C4-2B (cell line): ENCODE measurements around the gene PATJ.

Experiments
- ZFX ChIP-seq: fragments of 450-650 bp; IDR thresholded peaks from 2 replicates; pipeline ENCODE4 v1.6.1; 2017
- TF ChIP-seq, protein P1 (sequence below): fragments of 450-650 bp; conservative IDR thresholded peaks from 2 replicates; pipeline ENCODE4 v1.5.1; 2017; ENCODE audit warnings: mild to moderate bottlenecking

DNA sequence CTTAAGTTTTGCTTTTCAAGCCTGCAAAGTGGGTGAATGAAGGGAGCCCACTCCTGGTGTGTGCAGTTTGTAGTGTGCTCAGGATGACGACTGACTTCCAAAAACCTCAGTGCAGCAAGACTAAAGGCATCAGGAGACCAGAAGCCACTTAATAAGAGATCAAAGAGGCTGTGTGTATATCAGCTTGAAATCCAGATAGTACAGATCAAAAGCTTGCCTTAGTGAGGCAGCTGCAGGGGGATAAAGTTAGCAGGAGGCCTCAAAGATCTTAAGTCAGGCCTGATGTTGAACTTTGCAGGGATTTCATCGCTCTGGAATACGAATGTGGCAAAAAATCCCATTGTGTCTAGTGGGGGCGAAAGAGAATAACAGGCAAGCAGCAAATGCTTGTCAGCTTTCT, 99.8 kb downstream of the PATJ start:
- TF ChIP-seq, protein P1, sequence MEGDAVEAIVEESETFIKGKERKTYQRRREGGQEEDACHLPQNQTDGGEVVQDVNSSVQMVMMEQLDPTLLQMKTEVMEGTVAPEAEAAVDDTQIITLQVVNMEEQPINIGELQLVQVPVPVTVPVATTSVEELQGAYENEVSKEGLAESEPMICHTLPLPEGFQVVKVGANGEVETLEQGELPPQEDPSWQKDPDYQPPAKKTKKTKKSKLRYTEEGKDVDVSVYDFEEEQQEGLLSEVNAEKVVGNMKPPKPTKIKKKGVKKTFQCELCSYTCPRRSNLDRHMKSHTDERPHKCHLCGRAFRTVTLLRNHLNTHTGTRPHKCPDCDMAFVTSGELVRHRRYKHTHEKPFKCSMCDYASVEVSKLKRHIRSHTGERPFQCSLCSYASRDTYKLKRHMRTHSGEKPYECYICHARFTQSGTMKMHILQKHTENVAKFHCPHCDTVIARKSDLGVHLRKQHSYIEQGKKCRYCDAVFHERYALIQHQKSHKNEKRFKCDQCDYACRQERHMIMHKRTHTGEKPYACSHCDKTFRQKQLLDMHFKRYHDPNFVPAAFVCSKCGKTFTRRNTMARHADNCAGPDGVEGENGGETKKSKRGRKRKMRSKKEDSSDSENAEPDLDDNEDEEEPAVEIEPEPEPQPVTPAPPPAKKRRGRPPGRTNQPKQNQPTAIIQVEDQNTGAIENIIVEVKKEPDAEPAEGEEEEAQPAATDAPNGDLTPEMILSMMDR, result no peak
- TF ChIP-seq ZFX, result no peak
